Measurements from ENCODE around the gene SRSF10.
"Not testable (repeated sequence)": the region's sequence is repeated elsewhere in the genome, so short reads cannot be mapped to it uniquely, and the experiment has no call there.

Gene SRSF10

GRCh38 chr1:23958040-23958809, 21.9 kb downstream of the SRSF10 start:
- not testable (repeated sequence) for DNase-seq

- DNase-seq: no peak
Observed at GRCh38 chr1:23957096-23957495, 23.0 kb downstream of the SRSF10 start.

GRCh38 chr1:23953020-23953419, 27.1 kb downstream of the SRSF10 start:
- no peak for DNase-seq

- DNase-seq: no peak
Observed at GRCh38 chr1:23947366-23947765, 32.8 kb downstream of the SRSF10 start.

- no peak for DNase-seq
Observed at GRCh38 chr1:23936481-23937176, 43.5 kb downstream of the SRSF10 start.

GRCh38 chr1:23931491-23931880, 48.6 kb downstream of the SRSF10 start:
- DNase-seq: no peak

- DNase-seq: no peak
Observed at GRCh38 chr1:23930861-23931490, 49.2 kb downstream of the SRSF10 start.

- DNase-seq: no peak
Observed at GRCh38 chr1:23930270-23930669, 49.9 kb downstream of the SRSF10 start.

- DNase-seq: no peak
Observed at GRCh38 chr1:23928789-23929188, 51.3 kb downstream of the SRSF10 start.

- DNase-seq: no peak
Observed at GRCh38 chr1:23927097-23927496, 53.0 kb downstream of the SRSF10 start.

- DNase-seq: no peak
Observed at GRCh38 chr1:23925279-23925678, 54.8 kb downstream of the SRSF10 start.

- no peak for DNase-seq
Observed at GRCh38 chr1:23924601-23925000, 55.5 kb downstream of the SRSF10 start.

- no peak for DNase-seq
Observed at GRCh38 chr1:23923592-23924499, 56.3 kb downstream of the SRSF10 start.

- DNase-seq: no peak
Observed at GRCh38 chr1:23922321-23922943, 57.7 kb downstream of the SRSF10 start.

GRCh38 chr1:23916209-23917131, 63.7 kb downstream of the SRSF10 start:
- peak; percentile 58 for DNase-seq

GRCh38 chr1:23915466-23915865, 64.7 kb downstream of the SRSF10 start:
- no peak for DNase-seq

- DNase-seq: no peak
Observed at GRCh38 chr1:23914921-23915320, 65.2 kb downstream of the SRSF10 start.
